OCI-LY7 (cell line): Measurements from ENCODE around the gene PLD1.

Experiments
- CTCF ChIP-seq: fragments of 200-600 bp; sonication (generic); conservative IDR thresholded peaks from 2 replicates; pipeline ENCODE4 v1.5.1; 2014; ENCODE audit warnings: mild to moderate bottlenecking, antibody characterized with exemption, low read length, moderate library complexity, mixed read lengths
- EZH2phosphoT487 ChIP-seq: fragments of 200-600 bp; sonication (generic); IDR thresholded peaks from 2 replicates; pipeline ENCODE4 v1.6.1; 2018; ENCODE audit warnings: low read depth, borderline replicate concordance, mild to moderate bottlenecking, mixed run types, antibody characterized with exemption, low read length, moderate library complexity, mixed read lengths

GRCh38 chr3:171712171-171712938 lies 97.9 kb downstream of the PLD1 start:
- TF ChIP-seq CTCF (no peak), EZH2phosphoT487 (no peak)
